Gastrocnemius medialis (tissue), 4 donors: ENCODE data around the gene MACROD2.

Source experiments
- POLR2A ChIP-seq, 2 donors: fragments of 450-650 bp; IDR thresholded peaks; one replicate each; pipeline ENCODE4 v1.6.1; 2017; ENCODE audit warnings: antibody characterized with exemption in 2 of 2, mild to moderate bottlenecking in 2 of 2, moderate library complexity in 2 of 2
- TF ChIP-seq, protein P1 (sequence below), 5 experiments: fragments of 450-650 bp in 3 of 5; fragments of 200-600 bp in 2 of 5; sonication (generic) in 2 of 5; IDR thresholded peaks in 4 of 5; conservative IDR thresholded peaks in 1 of 5; 1 replicate in 4 of 5; 2 replicates in 1 of 5; pipeline ENCODE4 v1.5.1; 2016 to 2019; ENCODE audit warnings: antibody characterized with exemption in 5 of 5, mild to moderate bottlenecking in 3 of 5, moderate library complexity in 3 of 5

DNA sequence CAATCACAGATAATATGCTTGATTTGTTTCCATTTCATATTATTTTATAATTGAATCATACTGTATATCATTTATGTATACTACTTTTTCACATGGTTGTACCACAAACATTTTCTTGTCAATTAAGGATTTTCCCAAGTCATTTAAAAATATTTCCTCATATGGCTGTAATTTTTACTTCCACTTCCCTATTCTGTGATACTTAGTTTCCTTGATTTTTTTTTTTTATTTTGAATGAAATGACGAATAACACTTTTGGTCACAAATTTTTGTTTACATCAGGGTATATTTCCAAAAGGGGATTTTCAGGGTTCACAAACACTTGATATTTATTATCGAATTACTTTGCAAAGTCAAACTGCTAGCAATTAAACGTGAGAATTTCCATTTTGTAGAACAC is 2062.3 kb downstream of the MACROD2 start:
- TF ChIP-seq, protein P1, sequence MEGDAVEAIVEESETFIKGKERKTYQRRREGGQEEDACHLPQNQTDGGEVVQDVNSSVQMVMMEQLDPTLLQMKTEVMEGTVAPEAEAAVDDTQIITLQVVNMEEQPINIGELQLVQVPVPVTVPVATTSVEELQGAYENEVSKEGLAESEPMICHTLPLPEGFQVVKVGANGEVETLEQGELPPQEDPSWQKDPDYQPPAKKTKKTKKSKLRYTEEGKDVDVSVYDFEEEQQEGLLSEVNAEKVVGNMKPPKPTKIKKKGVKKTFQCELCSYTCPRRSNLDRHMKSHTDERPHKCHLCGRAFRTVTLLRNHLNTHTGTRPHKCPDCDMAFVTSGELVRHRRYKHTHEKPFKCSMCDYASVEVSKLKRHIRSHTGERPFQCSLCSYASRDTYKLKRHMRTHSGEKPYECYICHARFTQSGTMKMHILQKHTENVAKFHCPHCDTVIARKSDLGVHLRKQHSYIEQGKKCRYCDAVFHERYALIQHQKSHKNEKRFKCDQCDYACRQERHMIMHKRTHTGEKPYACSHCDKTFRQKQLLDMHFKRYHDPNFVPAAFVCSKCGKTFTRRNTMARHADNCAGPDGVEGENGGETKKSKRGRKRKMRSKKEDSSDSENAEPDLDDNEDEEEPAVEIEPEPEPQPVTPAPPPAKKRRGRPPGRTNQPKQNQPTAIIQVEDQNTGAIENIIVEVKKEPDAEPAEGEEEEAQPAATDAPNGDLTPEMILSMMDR (IDR thresholded peaks at IDR 0.05 in 4 of 5, conservative IDR thresholded peaks at IDR 0.05 in 1 of 5), result no peak
- no peak for TF ChIP-seq POLR2A (IDR thresholded peaks at IDR 0.05)
